ENCODE results near the gene RMND5B. TPM values are rescaled to one million over a fixed set of nuclear protein-coding genes. Genes with fewer than 3 reads are reported as not detected.

Gene RMND5B
- total and polyA plus RNA-seq, 2 of the 13 experiments (the other 11 are each of a cell fraction or from before 2014, with no cell fraction given) = 18.6 to 20.4 TPM

DNA sequence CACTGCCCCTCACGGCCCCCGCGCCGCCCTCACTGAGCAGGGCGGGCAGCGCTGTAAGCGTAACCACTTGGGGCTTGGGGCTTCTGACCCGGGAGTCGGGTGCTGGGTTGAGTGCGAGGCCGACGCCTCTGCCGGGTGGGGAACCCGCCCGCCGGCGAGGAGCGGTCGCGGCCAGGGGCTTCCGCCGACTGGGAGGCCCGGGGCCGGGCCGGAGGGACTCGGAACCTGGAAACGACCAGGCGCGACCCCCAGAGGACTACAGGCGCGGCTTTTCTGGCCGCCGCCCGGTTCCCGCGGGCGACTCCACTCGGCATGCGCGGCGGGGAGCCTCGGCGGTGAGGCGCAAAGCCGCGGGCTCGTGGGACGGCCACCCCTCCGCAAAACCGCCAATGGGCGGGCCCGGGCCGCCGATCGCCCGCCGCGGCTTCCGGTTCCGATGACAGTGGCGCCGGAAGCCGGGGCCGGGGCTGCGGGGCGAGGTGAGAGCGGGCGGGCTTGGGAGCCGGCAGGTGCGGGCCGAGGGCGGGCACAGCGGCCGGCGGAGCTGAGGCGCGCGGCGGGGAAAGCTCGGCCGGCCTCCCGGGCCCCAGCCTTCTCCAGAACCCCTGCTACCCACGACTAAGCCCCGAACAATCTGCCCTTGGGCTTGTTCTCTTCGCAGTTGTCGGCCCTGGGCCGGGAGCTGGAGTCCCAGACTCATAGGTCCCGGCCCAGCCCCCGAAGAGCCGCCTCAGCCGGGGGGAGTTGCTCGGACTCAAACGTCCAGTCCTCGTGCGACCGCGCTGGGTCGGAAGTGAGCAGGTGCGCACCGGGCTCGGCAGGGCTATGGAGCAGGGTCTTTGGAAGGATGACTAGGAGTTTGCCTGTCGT lies at the start of gene RMND5B (continued):
- TF ChIP-seq ZNF678 (CRISPR knock-in tag; IDR thresholded peaks at IDR 0.05) (0 out of 2 replicates have a peak, but pooled peaks have one; percentile 49), ZNF547 (CRISPR knock-in tag; IDR thresholded peaks at IDR 0.05) (peak; percentile 76; the same call in 1 of the 2 replicates), NR2F2 (IDR thresholded peaks at IDR 0.05; ENCODE audit: borderline replicate concordance, low read depth) (no peak; the same call in 1 of the 2 replicates), WIZ (CRISPR knock-in tag; IDR thresholded peaks at IDR 0.05) (no peak), ZBTB20 (CRISPR knock-in tag; IDR thresholded peaks at IDR 0.05; ENCODE audit: borderline replicate concordance, low read depth) (no peak), ZNF136 (CRISPR knock-in tag; IDR thresholded peaks at IDR 0.05; ENCODE audit: low read depth) (no peak), MAZ (IDR thresholded peaks at IDR 0.05; ENCODE audit: borderline replicate concordance, low read depth, low read length) (no peak; the same call in 1 of the 2 replicates), MAZ (CRISPR knock-in tag; IDR thresholded peaks at IDR 0.05; ENCODE audit: low read depth) (peak; percentile 82), ZMAT3 (CRISPR knock-in tag; conservative IDR thresholded peaks at IDR 0.05) (peak; percentile 82; the same call in 1 of the 2 replicates)
- TF ChIP-seq, protein P1, sequence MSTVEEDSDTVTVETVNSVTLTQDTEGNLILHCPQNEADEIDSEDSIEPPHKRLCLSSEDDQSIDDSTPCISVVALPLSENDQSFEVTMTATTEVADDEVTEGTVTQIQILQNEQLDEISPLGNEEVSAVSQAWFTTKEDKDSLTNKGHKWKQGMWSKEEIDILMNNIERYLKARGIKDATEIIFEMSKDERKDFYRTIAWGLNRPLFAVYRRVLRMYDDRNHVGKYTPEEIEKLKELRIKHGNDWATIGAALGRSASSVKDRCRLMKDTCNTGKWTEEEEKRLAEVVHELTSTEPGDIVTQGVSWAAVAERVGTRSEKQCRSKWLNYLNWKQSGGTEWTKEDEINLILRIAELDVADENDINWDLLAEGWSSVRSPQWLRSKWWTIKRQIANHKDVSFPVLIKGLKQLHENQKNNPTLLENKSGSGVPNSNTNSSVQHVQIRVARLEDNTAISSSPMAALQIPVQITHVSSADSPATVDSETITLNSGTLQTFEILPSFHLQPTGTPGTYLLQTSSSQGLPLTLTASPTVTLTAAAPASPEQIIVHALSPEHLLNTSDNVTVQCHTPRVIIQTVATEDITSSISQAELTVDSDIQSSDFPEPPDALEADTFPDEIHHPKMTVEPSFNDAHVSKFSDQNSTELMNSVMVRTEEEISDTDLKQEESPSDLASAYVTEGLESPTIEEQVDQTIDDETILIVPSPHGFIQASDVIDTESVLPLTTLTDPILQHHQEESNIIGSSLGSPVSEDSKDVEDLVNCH (CRISPR knock-in tag; IDR thresholded peaks at IDR 0.05) = no peak
- TF ChIP-seq, protein P2, sequence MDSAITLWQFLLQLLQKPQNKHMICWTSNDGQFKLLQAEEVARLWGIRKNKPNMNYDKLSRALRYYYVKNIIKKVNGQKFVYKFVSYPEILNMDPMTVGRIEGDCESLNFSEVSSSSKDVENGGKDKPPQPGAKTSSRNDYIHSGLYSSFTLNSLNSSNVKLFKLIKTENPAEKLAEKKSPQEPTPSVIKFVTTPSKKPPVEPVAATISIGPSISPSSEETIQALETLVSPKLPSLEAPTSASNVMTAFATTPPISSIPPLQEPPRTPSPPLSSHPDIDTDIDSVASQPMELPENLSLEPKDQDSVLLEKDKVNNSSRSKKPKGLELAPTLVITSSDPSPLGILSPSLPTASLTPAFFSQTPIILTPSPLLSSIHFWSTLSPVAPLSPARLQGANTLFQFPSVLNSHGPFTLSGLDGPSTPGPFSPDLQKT (CRISPR knock-in tag; IDR thresholded peaks at IDR 0.05; ENCODE audit: borderline replicate concordance) = no peak
- TF ChIP-seq, protein P3, sequence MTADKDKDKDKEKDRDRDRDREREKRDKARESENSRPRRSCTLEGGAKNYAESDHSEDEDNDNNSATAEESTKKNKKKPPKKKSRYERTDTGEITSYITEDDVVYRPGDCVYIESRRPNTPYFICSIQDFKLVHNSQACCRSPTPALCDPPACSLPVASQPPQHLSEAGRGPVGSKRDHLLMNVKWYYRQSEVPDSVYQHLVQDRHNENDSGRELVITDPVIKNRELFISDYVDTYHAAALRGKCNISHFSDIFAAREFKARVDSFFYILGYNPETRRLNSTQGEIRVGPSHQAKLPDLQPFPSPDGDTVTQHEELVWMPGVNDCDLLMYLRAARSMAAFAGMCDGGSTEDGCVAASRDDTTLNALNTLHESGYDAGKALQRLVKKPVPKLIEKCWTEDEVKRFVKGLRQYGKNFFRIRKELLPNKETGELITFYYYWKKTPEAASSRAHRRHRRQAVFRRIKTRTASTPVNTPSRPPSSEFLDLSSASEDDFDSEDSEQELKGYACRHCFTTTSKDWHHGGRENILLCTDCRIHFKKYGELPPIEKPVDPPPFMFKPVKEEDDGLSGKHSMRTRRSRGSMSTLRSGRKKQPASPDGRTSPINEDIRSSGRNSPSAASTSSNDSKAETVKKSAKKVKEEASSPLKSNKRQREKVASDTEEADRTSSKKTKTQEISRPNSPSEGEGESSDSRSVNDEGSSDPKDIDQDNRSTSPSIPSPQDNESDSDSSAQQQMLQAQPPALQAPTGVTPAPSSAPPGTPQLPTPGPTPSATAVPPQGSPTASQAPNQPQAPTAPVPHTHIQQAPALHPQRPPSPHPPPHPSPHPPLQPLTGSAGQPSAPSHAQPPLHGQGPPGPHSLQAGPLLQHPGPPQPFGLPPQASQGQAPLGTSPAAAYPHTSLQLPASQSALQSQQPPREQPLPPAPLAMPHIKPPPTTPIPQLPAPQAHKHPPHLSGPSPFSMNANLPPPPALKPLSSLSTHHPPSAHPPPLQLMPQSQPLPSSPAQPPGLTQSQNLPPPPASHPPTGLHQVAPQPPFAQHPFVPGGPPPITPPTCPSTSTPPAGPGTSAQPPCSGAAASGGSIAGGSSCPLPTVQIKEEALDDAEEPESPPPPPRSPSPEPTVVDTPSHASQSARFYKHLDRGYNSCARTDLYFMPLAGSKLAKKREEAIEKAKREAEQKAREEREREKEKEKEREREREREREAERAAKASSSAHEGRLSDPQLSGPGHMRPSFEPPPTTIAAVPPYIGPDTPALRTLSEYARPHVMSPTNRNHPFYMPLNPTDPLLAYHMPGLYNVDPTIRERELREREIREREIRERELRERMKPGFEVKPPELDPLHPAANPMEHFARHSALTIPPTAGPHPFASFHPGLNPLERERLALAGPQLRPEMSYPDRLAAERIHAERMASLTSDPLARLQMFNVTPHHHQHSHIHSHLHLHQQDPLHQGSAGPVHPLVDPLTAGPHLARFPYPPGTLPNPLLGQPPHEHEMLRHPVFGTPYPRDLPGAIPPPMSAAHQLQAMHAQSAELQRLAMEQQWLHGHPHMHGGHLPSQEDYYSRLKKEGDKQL (CRISPR knock-in tag; IDR thresholded peaks at IDR 0.05; ENCODE audit: low read depth) = no peak
- TF ChIP-seq, protein P4, sequence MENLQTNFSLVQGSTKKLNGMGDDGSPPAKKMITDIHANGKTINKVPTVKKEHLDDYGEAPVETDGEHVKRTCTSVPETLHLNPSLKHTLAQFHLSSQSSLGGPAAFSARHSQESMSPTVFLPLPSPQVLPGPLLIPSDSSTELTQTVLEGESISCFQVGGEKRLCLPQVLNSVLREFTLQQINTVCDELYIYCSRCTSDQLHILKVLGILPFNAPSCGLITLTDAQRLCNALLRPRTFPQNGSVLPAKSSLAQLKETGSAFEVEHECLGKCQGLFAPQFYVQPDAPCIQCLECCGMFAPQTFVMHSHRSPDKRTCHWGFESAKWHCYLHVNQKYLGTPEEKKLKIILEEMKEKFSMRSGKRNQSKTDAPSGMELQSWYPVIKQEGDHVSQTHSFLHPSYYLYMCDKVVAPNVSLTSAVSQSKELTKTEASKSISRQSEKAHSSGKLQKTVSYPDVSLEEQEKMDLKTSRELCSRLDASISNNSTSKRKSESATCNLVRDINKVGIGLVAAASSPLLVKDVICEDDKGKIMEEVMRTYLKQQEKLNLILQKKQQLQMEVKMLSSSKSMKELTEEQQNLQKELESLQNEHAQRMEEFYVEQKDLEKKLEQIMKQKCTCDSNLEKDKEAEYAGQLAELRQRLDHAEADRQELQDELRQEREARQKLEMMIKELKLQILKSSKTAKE (CRISPR knock-in tag; IDR thresholded peaks at IDR 0.05; ENCODE audit: borderline replicate concordance) = no peak
- TF ChIP-seq, protein P5, sequence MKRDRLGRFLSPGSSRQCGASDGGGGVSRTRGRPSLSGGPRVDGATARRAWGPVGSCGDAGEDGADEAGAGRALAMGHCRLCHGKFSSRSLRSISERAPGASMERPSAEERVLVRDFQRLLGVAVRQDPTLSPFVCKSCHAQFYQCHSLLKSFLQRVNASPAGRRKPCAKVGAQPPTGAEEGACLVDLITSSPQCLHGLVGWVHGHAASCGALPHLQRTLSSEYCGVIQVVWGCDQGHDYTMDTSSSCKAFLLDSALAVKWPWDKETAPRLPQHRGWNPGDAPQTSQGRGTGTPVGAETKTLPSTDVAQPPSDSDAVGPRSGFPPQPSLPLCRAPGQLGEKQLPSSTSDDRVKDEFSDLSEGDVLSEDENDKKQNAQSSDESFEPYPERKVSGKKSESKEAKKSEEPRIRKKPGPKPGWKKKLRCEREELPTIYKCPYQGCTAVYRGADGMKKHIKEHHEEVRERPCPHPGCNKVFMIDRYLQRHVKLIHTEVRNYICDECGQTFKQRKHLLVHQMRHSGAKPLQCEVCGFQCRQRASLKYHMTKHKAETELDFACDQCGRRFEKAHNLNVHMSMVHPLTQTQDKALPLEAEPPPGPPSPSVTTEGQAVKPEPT (CRISPR knock-in tag; IDR thresholded peaks at IDR 0.05; ENCODE audit: low read depth) = peak; percentile 80; the same call in 1 of the 2 replicates

Data from HepG2 (cell line).